Lung (tissue), 12 donors: ENCODE measurements around the gene CBLC. TPM values are rescaled to one million over a fixed set of nuclear protein-coding genes. Genes with fewer than 3 reads are reported as not detected.

Source experiments
- ATAC-seq: fragments of 200-7000 bp; cut with Tn5 transposase; one replicate; pipeline ENCODE4 v1.9.1; 2020; ENCODE audit warnings: moderate number of reproducible peaks; ENCODE audit not compliant: insufficient read depth, low FRiP score
- DNase-seq, 3 donors: peaks; one replicate each; pipeline ENCODE4 v3.0.0-alpha.2; 2013 to 2017
- H3K27ac ChIP-seq, 2 donors: one replicate each; pipeline ENCODE4 v1.5.1; 2013; ENCODE audit warnings: mild to moderate bottlenecking in 2 of 2, moderate library complexity in 2 of 2, control low read depth in 1 of 2, inconsistent platforms in 1 of 2, low read depth in 1 of 2, low read length in 1 of 2
- H3K27me3 ChIP-seq, 3 donors: one replicate each; pipeline ENCODE4 v1.5.1; 2013; ENCODE audit warnings: low read length in 2 of 3; ENCODE audit not compliant: control insufficient read depth in 3 of 3, insufficient read depth in 3 of 3
- H3K36me3 ChIP-seq, 4 donors: one replicate each; pipeline ENCODE4 v1.5.1; 2013; ENCODE audit warnings: low read length in 4 of 4, mild to moderate bottlenecking in 1 of 4, moderate library complexity in 1 of 4; ENCODE audit not compliant: control insufficient read depth in 4 of 4, insufficient read depth in 4 of 4
- H3K4me1 ChIP-seq, 5 donors: one replicate each; pipeline ENCODE4 v1.5.1; 2013; ENCODE audit warnings: low read length in 5 of 5, mild to moderate bottlenecking in 2 of 5, moderate library complexity in 1 of 5; ENCODE audit not compliant: control insufficient read depth in 5 of 5, insufficient read depth in 5 of 5
- H3K4me3 ChIP-seq: one replicate; pipeline ENCODE4 v1.5.1; 2013; ENCODE audit warnings: mild to moderate bottlenecking, control low read depth, moderate library complexity
- H3K9ac ChIP-seq, 2 donors: one replicate each; pipeline ENCODE4 v1.5.1; 2013; ENCODE audit warnings: low read length in 2 of 2, control low read depth in 1 of 2; ENCODE audit not compliant: insufficient read depth in 1 of 2
- H3K9me3 ChIP-seq, 4 donors: one replicate each; pipeline ENCODE4 v1.5.1; 2013; ENCODE audit warnings: low read length in 3 of 4, mild to moderate bottlenecking in 1 of 4, moderate library complexity in 1 of 4; ENCODE audit not compliant: control insufficient read depth in 4 of 4, insufficient read depth in 3 of 4
- WGBS, 2 donors: extraction: QIAGEN DNeasy Blood & Tissue Kit; methylation state at CpG; one replicate each; pipeline ENCODE4 v1.1.7; 2013; 5-methylcytosine and 5-hydroxymethylcytosine counted together
- polyA plus RNA-seq, 2 donors: library from polyadenylated mRNA; stranded (reverse); fragments of 200-250 nt; gene quantifications; one replicate each; pipeline ENCODE4 v1.2.1, GENCODE V29; 2013
- total RNA-seq, 2 donors: library from RNA; depleted of rRNA in 1 of 2; stranded (reverse); fragments of >200 nt in 1 of 2; gene quantifications; one replicate each; pipeline ENCODE4 v1.2.1, GENCODE V29; 2014 to 2021
- TF ChIP-seq, protein P1 (sequence below): IDR thresholded peaks from 2 replicates; pipeline ENCODE4 v1.5.1; 2012; ENCODE audit warnings: mild to moderate bottlenecking; ENCODE audit errors: control extremely low read depth, extremely low read depth
- donor health status: control.
- donor health status: control.
- donor health status: Bipolar disorder and iron deficiency.
- donor health status: healthy.
- donor health status: DM: yes; HTN: yes; CAD: no.

CBLC gene
- total and polyA plus RNA-seq, 4 donors, result 4.0 to 5.5 (median 5.1) TPM

DNA sequence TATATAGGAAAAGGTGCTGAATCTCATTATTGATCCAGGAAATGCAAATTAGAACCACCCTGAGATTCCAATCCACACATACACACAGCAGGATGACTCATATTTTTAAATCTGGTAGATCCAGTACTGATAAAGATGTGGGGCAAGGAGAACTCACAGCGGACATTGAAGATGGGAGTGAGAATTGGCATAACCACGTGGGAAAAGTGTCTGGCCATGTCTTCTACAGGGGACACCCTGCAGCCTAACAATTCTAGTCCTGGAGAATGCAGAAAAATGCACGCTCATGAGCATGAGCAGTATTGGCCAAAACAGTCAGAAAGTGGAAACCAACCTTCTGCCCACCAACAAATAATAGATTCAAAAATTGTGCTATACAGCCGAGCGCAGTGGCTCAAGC, 42.7 kb upstream of the CBLC start:
- TF ChIP-seq, protein P1, sequence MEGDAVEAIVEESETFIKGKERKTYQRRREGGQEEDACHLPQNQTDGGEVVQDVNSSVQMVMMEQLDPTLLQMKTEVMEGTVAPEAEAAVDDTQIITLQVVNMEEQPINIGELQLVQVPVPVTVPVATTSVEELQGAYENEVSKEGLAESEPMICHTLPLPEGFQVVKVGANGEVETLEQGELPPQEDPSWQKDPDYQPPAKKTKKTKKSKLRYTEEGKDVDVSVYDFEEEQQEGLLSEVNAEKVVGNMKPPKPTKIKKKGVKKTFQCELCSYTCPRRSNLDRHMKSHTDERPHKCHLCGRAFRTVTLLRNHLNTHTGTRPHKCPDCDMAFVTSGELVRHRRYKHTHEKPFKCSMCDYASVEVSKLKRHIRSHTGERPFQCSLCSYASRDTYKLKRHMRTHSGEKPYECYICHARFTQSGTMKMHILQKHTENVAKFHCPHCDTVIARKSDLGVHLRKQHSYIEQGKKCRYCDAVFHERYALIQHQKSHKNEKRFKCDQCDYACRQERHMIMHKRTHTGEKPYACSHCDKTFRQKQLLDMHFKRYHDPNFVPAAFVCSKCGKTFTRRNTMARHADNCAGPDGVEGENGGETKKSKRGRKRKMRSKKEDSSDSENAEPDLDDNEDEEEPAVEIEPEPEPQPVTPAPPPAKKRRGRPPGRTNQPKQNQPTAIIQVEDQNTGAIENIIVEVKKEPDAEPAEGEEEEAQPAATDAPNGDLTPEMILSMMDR, result no peak
- H3K9me3 ChIP-seq, result no peaks in the 10 kb centered on the region
- H3K27me3 ChIP-seq, result no peaks in the 10 kb centered on the region
- H3K27ac ChIP-seq, result no peak overlapping the region
- H3K9ac ChIP-seq, result no peak overlapping the region
- H3K4me3 ChIP-seq, result no peak overlapping the region
- DNase-seq, result no peak
- H3K4me1 ChIP-seq, result peaks cover 0 to 14% (median 0%) of the 10 kb centered on the region in 5 donors
- ATAC-seq, result no peak
- WGBS, 2 donors, result 76 to 82% methylated on average over 5 of the region's 5 CpGs
- no peaks in the 10 kb centered on the region for H3K36me3 ChIP-seq

DNA sequence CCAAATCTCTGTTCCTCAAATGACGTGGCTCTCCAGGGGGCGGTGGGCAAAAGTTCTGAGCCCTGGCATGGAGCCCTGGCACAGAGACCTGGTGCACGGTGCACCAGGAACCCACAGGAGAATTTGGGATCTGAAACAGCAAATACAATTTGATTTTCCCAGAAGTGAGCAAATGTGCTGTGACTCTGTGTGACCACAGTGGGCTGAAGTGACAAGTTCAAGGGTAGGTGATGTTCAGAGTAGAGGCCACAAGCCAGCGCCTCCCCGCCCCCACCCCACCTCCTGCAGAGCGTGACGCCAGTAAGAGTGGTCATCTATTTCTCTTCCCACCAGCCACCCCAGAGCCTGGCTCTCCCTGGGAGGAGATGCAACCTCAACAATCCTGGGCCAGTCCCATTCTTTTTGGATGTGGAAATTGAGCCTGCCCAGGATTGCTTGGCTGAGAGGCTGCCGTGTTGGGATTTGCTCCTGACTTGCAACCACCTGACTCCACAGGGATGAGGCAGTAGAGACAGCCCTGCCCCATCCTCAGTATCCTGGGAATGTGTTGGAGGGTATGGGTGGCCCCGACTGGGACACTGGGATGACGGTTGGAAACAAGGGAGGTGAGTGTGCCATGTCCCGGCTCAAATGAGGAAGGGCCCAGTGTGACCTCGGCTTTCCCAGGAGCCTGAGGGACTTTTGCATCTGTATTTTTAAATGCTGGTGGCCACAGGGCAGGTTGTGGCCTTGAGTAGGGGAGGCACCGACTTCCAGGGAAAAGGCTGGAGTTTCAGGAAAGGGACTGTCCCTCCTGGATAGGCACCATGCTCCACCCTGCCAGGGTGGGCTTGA, 40.2 kb upstream of the CBLC start:
- DNase-seq (no peak), ATAC-seq (no peak)
- 67 to 74% methylated on average over 13 of the region's 13 CpGs for WGBS, 2 donors
- Histone ChIP-seq H3K27me3 (no peaks in the 10 kb centered on the region), H3K4me3 (no peak overlapping the region), H3K4me1 (peaks cover 0 to 13% (median 6%) of the 10 kb centered on the region in 5 donors), H3K27ac (no peak overlapping the region), H3K9me3 (no peaks in the 10 kb centered on the region), H3K36me3 (no peaks in the 10 kb centered on the region), H3K9ac (no peak overlapping the region)
- TF ChIP-seq, protein P1, result no peak

DNA sequence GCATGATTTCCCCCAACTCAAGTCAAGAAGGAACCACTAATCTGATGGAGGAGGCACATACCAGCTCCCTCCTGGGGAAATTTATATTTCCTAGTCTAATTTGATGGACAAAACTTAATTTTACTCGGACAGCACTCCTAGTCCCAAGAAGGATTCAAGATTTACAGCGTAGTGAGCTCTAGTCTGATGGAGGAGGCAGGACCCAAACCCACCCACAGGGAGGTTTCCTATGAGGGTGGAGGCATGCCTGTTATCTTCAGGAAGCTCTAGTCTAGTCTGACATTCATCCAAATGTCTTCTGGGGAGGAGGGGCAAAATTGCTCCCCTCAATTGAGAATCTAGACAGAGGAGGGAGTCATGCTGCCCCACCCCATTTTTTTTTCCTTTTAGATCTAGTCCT, 39.6 kb upstream of the CBLC start:
- Histone ChIP-seq H3K36me3 (no peaks in the 10 kb centered on the region), H3K4me3 (no peak overlapping the region), H3K27me3 (no peaks in the 10 kb centered on the region), H3K9me3 (no peaks in the 10 kb centered on the region), H3K27ac (no peak overlapping the region), H3K4me1 (peaks cover 5 to 18% (median 12%) of the 10 kb centered on the region in 5 donors), H3K9ac (no peak overlapping the region)
- TF ChIP-seq, protein P1, result no peak
- ATAC-seq (no peak), DNase-seq (no peak)
- 82 to 84% methylated on average over 2 of the region's 2 CpGs for WGBS, 2 donors
